HEK293T (cell line): ENCODE measurements around the gene TSPYL4.

Source experiments
- BHLHE40 ChIP-seq: fragments of 450-650 bp; IDR thresholded peaks from 2 replicates; pipeline ENCODE4 v1.6.1; 2016; ENCODE audit warnings: mild to moderate bottlenecking, moderate library complexity, borderline replicate concordance
- FOXA1 ChIP-seq: fragments of 450-650 bp; IDR thresholded peaks from 2 replicates; pipeline ENCODE4 v1.6.1; 2016; ENCODE audit warnings: mild to moderate bottlenecking
- FOXK2 ChIP-seq: fragments of 450-650 bp; IDR thresholded peaks from 2 replicates; pipeline ENCODE4 v1.6.1; 2016; ENCODE audit warnings: mild to moderate bottlenecking
- HDGF ChIP-seq: fragments of 450-650 bp; IDR thresholded peaks from 2 replicates; pipeline ENCODE4 v1.6.1; 2017; ENCODE audit warnings: antibody characterized with exemption, borderline replicate concordance
- L3MBTL2 ChIP-seq: fragments of 450-650 bp; conservative IDR thresholded peaks from 2 replicates; pipeline ENCODE4 v1.6.1; 2016; ENCODE audit warnings: mild to moderate bottlenecking
- LEF1 ChIP-seq: fragments of 450-650 bp; IDR thresholded peaks from 2 replicates; pipeline ENCODE4 v1.6.1; 2017; ENCODE audit warnings: mild to moderate bottlenecking, borderline replicate concordance
- SP1 ChIP-seq: fragments of 450-650 bp; IDR thresholded peaks from 2 replicates; pipeline ENCODE4 v1.6.1; 2017
- TARDBP ChIP-seq: fragments of 450-650 bp; IDR thresholded peaks from 2 replicates; pipeline ENCODE4 v1.6.1; 2016
- ZNF384 ChIP-seq: fragments of 450-650 bp; IDR thresholded peaks from 2 replicates; pipeline ENCODE4 v1.6.1; 2016
- TF ChIP-seq, protein P1 (sequence below): fragments of 450-650 bp; IDR thresholded peaks from 2 replicates; pipeline ENCODE4 v1.6.1; 2016

- TF ChIP-seq BHLHE40 (no peak), SP1 (no peak), TARDBP (no peak), FOXK2 (no peak), HDGF (no peak), LEF1 (no peak), FOXA1 (no peak), ZNF384 (0 out of 2 replicates have a peak, but pooled peaks have one; percentile 30), L3MBTL2 (no peak)
- TF ChIP-seq, protein P1, sequence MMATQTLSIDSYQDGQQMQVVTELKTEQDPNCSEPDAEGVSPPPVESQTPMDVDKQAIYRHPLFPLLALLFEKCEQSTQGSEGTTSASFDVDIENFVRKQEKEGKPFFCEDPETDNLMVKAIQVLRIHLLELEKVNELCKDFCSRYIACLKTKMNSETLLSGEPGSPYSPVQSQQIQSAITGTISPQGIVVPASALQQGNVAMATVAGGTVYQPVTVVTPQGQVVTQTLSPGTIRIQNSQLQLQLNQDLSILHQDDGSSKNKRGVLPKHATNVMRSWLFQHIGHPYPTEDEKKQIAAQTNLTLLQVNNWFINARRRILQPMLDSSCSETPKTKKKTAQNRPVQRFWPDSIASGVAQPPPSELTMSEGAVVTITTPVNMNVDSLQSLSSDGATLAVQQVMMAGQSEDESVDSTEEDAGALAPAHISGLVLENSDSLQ = peak; percentile 44; the same call in 1 of the 2 replicates
Measured at GRCh38 chr6:116217069-116217468, 36.8 kb downstream of the TSPYL4 start.
